Uterus (tissue), 2 donors: ENCODE results near the gene CEP85L.

Experiments
- POLR2A ChIP-seq, 2 donors: fragments of 450-650 bp; IDR thresholded peaks; one replicate each; pipeline ENCODE4 v1.6.1; 2016; ENCODE audit warnings: antibody characterized with exemption in 2 of 2, mild to moderate bottlenecking in 1 of 2, moderate library complexity in 1 of 2
- TF ChIP-seq, protein P1 (sequence below), 4 experiments: fragments of 200-600 bp in 2 of 4; fragments of 450-650 bp in 2 of 4; sonication (generic) in 2 of 4; IDR thresholded peaks; one replicate each; pipeline ENCODE4 v1.5.1; 2016 to 2019; ENCODE audit warnings: antibody characterized with exemption in 4 of 4, mild to moderate bottlenecking in 2 of 4, moderate library complexity in 1 of 4

DNA sequence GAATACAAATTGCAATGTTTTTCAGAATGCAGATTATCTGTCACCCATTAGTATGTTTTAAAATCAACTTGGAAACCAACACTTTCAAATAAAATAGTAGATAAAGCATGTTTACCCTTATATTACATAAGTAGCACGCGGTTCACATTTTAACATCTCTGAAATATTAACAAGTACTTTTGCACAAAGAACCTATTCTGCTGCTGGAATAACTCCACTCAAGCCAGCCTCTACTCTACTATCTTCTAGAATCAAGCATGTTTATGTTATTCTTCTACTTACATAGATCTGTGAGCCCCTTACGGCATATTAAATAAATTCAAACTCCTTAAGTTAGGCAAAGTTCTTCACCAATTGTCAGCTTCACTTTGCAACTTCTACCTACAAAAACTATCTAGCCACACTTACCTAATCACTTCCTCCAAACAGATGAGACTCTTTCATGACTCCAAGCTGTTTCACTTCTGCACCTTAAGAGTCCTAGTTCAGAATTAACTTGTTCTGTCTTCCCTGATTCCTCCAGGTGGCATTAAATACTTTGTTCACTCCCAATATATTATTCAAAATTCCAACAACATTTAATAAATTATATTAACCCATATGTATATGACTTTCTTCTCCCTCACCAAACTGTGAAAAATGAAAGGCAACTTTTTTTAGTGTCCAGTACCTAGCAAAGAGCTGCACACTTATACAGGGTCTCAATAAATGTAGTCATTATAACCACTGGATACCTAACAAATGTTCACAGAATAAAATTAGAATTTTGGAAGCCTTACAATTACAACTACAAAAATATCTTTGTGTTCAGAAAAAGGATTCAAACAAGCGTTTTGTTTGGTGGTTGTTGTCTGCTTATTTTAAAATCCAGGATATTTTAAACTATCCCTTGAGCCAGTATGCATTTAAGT, 12.1 kb downstream of the CEP85L start:
- TF ChIP-seq, protein P1, sequence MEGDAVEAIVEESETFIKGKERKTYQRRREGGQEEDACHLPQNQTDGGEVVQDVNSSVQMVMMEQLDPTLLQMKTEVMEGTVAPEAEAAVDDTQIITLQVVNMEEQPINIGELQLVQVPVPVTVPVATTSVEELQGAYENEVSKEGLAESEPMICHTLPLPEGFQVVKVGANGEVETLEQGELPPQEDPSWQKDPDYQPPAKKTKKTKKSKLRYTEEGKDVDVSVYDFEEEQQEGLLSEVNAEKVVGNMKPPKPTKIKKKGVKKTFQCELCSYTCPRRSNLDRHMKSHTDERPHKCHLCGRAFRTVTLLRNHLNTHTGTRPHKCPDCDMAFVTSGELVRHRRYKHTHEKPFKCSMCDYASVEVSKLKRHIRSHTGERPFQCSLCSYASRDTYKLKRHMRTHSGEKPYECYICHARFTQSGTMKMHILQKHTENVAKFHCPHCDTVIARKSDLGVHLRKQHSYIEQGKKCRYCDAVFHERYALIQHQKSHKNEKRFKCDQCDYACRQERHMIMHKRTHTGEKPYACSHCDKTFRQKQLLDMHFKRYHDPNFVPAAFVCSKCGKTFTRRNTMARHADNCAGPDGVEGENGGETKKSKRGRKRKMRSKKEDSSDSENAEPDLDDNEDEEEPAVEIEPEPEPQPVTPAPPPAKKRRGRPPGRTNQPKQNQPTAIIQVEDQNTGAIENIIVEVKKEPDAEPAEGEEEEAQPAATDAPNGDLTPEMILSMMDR (IDR thresholded peaks at IDR 0.05) = no peak
- TF ChIP-seq POLR2A (IDR thresholded peaks at IDR 0.05) = no peak
